Measurements from ENCODE around the gene ST6GALNAC6. TPM values are rescaled to one million over a fixed set of nuclear protein-coding genes. Genes with fewer than 3 reads are reported as not detected.
"Not testable (repeated sequence)": the region's sequence is repeated elsewhere in the genome, so short reads cannot be mapped to it uniquely, and the experiment has no call there.

Gene ST6GALNAC6
- total RNA-seq, 1 donor from 2014 or later, result 114 TPM

- intact Hi-C loops (cut with micrococcal nuclease), result not testable (repeated sequence)
Observed at GRCh38 chr9:127845619-127846018, 53.8 kb downstream of the ST6GALNAC6 start.

GRCh38 chr9:127844821-127845359 lies 54.5 kb downstream of the ST6GALNAC6 start:
- intact Hi-C loops (cut with micrococcal nuclease), result no loop called here

- intact Hi-C loops (cut with micrococcal nuclease), result no loop called here
Observed at GRCh38 chr9:127841087-127841835, 58.1 kb downstream of the ST6GALNAC6 start.

GRCh38 chr9:127838375-127839078 lies 60.9 kb downstream of the ST6GALNAC6 start:
- intact Hi-C loops (cut with micrococcal nuclease), result no loop called here

GRCh38 chr9:127837346-127837745 lies 62.1 kb downstream of the ST6GALNAC6 start:
- intact Hi-C loops (cut with micrococcal nuclease), result no loop called here

GRCh38 chr9:127836561-127836960 lies 62.8 kb downstream of the ST6GALNAC6 start:
- intact Hi-C loops (cut with micrococcal nuclease), result not testable (repeated sequence)

GRCh38 chr9:127835991-127836516 lies 63.3 kb downstream of the ST6GALNAC6 start:
- intact Hi-C loops (cut with micrococcal nuclease), result no loop called here

Other genes with a start within 250 kb of the ST6GALNAC6 start
- gene CFAP157, start 192.6 kb downstream of the ST6GALNAC6 start, total RNA-seq, result 0.07 and 0.10 TPM in 2 replicates
- 10.1 and 11.0 TPM in 2 replicates for gene PTRH1, start 183.9 kb downstream of the ST6GALNAC6 start, total RNA-seq
- 0.22 and 0.41 TPM in 2 replicates for gene TTC16, start 183.5 kb downstream of the ST6GALNAC6 start, total RNA-seq
- gene TOR2A, start 164.3 kb downstream of the ST6GALNAC6 start, total RNA-seq, result 17.9 and 18.6 TPM in 2 replicates
- 76.4 and 77.6 TPM in 2 replicates for gene SH2D3C, start 120.9 kb downstream of the ST6GALNAC6 start, total RNA-seq
- 111 and 113 TPM in 2 replicates for gene CDK9, start 113.6 kb downstream of the ST6GALNAC6 start, total RNA-seq
- gene FPGS, start 96.7 kb downstream of the ST6GALNAC6 start, total RNA-seq, result 89.5 and 94.8 TPM in 2 replicates
- gene ENG, start 44.9 kb downstream of the ST6GALNAC6 start, total RNA-seq, result 20.6 and 24.1 TPM in 2 replicates
- gene AK1, start 21.9 kb downstream of the ST6GALNAC6 start, total RNA-seq, result 58.5 and 60.2 TPM in 2 replicates
- 28.4 and 32.2 TPM in 2 replicates for gene ST6GALNAC4, start 17.4 kb upstream of the ST6GALNAC6 start, total RNA-seq
- 1.7 and 1.8 TPM in 2 replicates for gene PIP5KL1, start 31.2 kb upstream of the ST6GALNAC6 start, total RNA-seq
- gene DPM2, start 38.3 kb upstream of the ST6GALNAC6 start, total RNA-seq, result 51.3 and 53.8 TPM in 2 replicates
- 175 and 186 TPM in 2 replicates for gene EEIG1, start 81.4 kb upstream of the ST6GALNAC6 start, total RNA-seq
- 12.6 and 13.8 TPM in 2 replicates for gene NAIF1, start 167.7 kb upstream of the ST6GALNAC6 start, total RNA-seq
- gene SLC25A25, start 168.6 kb upstream of the ST6GALNAC6 start, total RNA-seq, result 13.9 and 14.8 TPM in 2 replicates
- 65.4 and 74.4 TPM in 2 replicates for gene PTGES2, start 228.1 kb upstream of the ST6GALNAC6 start, total RNA-seq
- gene LCN2, start 249.8 kb upstream of the ST6GALNAC6 start, total RNA-seq, result not detected in 2 replicates

Data from T-helper 1 cell treated with Interleukin-12 subunit alpha and Interleukin-12 subunit beta and Interleukin-4 antibody, amounts not matched to agents 30 ng/mL and 1 ng/mL, for 36 hours (primary cell).